CD1c-positive myeloid dendritic cell (primary cell): ENCODE data around the gene TGM2.
A peak's percentile ranks its signal among the peaks of the same experiment; 100 is the strongest.

Source experiments
- DNase-seq: peaks from one replicate; pipeline ENCODE4 v3.0.0-alpha.2; 2016; ENCODE audit errors: extremely low spot score

TGM2 gene

GRCh38 chr20:38165089-38165965, at the start of gene TGM2:
TGM2 (minus strand) TSS chr20:38165270; CDS start chr20:38165198, 72 bp downstream.
- DNase-seq: peak; percentile 91

- DNase-seq: no peak
Measured at GRCh38 chr20:38214256-38215193, 49.5 kb upstream of the TGM2 start.

- no peak for DNase-seq
Measured at GRCh38 chr20:38213607-38213940, 48.5 kb upstream of the TGM2 start.

DNA sequence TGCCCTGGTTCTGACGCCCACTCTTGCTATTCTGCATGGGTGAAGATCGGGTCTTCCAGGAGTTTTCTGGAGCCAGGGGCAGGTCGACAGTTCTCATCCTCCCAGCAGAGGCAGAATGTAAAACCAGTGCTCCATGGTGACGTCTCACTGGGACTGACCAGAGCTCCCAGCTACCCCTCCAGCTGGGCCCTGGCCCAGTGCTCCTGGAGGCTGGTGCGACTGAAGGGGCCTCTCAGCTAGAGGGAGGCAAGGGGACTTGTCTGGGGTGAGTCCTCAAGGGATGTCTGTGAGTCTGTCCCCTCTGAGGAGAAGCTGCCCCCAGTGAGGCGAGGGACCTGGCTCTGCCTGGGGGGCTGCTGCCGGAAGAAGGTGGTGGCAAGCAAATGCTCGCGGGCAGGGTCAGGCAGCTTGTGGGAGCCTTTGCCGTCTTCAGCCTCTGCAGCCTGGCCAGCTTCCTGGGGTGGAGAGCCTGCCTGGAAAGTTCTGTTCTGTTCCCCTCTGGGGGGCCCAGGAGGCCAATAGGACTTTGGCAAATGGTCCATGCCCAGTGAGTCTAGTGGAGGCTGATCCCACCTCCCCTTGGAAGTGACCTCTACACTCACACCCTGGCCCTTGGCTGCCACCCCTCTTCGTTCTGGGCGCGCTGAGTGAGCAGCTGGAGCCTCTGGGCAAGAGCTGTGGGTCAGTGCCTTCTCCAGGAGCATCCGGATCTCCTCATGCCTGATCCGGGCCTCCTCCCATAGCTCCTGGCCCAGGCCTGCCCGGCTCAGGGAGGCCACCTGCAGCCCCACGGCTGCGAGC, 47.9 kb upstream of the TGM2 start:
- no peak for DNase-seq

DNA sequence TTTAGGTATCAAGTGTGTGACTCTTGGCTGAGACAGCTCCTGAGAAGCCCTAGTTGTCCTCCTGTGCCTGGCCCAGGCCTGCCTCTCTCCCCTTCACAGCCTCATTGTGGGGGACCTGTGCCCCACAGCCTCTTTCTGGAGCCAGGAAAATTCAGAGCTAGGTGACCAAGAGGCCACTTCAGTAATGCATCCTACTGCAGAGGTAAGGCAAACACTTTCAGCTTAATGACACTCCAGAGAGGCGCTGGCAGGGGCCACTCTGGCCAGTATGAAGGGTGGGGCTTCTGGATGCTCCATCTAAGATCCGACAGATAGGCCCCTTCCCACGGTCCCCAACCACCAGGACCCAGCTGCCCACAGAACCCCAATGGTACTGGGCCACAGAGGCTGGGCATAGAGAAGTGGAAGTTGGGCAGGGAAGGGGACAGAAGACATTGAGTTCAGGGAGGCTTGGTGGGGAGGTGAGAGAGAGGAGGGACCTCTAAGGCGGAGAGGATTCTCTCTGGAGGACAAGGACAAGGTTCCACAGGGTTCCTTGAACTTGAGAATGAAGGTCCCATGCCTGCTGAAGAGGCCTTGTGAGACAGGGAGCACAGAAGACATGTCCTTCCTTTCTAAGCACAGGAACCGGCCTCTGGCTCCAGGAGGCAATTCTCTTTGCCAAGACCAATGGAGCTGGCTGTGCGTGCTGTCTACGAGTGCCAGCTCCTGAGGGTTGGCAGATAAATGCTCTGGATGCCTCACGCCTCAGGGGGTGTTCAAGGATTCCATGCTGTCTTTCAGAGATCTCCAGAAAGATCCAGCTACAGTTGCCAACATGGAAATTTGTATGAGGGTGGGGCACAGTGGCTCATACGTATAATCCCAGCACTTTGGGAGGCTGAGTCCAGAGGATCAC, 46.4 kb upstream of the TGM2 start:
- DNase-seq: no peak

DNA sequence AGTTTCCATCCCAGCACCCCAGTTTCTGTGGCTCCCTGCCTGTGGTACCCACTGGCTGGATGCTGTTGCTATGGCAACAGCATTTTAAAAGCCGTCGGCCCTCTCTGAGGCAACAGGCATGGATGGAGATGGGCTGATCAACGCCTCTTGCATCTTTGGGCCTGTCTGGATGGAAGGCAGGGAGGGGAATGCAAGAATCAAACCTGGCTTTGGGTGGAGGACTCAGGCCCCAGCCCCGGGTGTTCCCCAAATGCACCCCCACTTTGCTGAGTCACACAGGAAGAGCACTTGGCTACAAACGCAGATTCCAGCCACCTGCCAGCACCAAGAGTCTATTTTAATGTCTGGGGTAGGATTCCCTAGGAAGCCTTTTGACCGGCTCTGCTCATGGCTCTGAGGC, 45.7 kb upstream of the TGM2 start:
- peak; percentile 28 for DNase-seq

DNA sequence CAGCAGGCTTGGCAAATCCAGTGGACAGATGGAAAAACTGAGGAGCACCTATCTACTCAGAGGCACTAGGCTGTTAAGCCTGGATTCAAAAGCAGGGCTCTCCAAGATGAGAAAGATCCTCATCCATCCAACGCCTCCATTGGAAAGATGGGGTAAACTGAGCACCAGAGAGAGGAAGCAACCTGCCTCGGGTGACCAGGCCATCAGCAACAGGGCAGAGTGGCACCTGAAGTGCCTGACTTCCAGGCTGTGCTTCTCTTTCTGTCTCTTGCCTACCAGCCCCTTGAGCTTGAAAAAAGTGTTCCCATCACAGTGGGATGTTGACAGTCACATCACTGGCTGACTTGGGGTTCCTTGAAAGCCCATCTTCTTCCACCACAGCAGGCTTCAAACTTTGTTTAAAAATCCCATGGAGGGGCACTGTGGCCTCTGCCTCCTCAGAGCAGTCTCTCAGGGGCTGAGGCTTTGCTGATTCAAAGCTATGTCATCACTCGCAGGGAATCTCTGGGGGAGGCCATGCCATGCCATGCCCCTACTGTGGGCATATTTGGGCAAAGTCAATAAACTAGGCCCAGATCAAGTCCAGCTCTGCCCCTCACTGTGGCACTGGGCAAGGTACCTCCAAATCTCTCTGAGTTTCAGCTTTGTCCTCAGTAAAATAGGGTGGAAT, 44.8 kb upstream of the TGM2 start:
- DNase-seq: no peak

- no peak for DNase-seq
Measured at GRCh38 chr20:38209054-38209675, 44.1 kb upstream of the TGM2 start.

GRCh38 chr20:38208523-38208922, 43.5 kb upstream of the TGM2 start:
- no peak for DNase-seq

DNA sequence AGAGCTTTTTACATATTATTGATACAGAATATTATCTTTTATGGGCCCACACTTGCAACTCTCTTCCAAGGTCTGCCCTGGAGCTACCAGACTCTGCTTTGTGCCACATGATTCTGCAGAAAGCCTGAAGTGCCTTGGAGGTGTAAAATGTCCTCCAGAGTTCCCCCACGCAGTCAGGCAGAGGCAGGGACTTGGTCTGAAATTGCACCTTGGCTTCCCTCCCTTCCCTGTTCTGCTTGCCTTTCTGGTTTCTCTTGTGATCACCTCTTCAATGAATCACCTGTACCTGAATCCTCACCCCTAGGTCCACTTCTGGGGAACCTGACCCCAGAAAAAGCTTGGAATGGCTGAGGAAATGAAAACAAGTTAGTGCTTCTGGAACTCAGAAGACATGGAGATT, 43.0 kb upstream of the TGM2 start:
- no peak for DNase-seq

- peak; percentile 39 for DNase-seq
Measured at GRCh38 chr20:38207621-38208020, 42.6 kb upstream of the TGM2 start.

DNA sequence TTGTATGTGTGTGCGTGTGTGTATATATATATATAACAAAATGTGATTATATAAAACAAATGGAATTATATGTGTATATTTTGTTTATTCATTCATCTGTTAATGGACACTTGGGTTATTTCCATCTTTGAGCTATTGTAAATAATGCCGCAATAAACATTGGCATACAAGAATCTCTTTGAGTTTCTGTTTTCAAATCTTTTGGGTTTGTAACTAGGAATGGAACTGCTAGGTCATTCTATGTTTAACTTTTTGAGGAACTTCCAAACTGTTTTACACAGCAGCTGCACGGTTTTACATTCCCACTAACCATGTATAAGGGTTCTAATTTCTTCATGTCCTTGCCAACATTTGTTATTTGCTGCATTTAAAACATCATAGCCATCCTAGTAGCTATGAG, 39.9 kb upstream of the TGM2 start:
- DNase-seq: peak; percentile 44

GRCh38 chr20:38203981-38204357, 38.9 kb upstream of the TGM2 start:
- no peak for DNase-seq

DNA sequence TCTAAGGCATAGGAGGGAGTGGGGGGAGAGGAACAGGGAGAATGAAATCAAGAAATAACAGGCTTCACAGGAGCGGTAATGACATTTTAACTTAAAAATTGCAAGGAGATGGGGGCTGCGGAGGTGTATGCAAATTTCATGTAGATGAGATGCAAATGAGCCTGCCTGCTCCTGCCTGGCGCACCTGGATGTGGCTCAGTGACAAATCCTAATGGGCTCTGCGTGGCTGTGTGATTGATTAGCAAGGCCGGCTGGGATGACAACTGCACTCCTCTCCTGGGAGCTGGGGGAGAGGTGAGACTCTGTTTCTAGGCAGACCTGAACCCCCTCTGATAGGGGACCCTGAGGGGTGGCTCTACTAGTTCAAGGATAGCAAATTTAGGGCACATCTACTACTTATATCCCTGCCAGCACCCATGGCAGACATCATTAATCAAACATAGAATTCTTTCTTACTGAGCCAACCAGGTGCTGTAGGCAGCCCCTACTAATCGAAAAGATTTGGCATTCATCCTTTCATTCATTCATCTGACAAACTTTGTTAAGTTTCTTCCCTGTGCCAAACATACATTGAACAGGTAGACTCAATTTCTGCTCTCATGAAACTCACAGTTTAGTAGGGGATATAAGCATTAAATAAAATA, 38.4 kb upstream of the TGM2 start:
- no peak for DNase-seq

- no peak for DNase-seq
Measured at GRCh38 chr20:38202982-38203293, 37.9 kb upstream of the TGM2 start.

DNA sequence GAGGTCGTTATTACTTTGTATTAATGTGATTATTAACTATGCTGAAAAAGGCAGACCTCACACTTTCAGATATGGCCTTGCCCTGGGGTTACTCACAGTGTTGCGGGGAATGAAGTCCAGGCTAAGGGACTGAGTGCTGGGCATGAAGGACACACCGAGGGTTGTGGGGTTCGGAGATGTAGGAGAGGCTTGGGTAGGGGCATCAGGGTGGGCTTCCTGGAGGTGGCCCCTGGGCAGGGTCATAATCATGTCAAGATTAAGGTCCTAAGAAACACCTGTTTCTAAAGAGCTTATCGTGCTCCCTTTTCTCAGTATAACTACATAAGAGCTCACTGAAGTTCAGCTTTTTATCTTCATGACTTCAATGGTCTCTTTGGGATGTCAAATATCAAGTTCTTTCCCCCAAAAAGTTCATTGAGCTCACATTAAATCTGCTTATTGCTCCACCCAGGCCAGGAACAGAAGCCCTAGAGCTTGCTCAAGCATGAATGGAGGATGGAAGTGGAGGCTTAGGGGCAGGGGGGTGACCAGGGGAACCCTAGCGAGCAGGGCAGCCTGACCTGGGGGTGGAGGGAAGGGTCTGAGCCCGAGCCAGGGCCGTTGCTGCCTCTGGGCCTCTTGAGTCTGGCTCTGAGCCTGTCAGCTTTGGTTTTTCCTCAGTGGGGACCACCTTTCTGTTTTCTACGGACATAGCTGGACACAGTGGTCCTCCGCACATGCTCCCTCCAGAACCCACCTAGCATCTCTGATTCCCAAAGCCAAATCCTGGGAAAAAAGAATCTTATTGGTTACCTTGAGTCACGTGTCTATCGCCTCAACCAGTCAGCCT, 37.3 kb upstream of the TGM2 start:
- no peak for DNase-seq

DNA sequence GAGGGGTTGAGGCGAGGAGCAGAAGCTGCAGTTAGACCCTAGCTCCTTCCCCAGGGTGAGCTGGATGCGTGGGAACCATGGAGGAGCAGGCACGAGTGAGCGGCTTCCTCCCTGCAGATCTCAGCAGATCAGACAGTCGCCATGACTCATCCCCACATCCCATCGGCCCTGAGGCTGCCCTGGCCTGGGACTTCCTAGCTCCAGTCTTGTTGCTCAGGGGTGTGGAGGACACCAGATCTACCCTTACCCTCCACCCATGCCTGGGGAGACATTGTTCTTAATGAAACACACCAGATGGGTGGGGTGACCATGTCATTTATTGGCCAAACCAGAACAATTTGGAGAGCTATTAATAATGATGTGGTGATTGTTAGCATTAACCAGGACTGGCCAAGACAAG, 36.3 kb upstream of the TGM2 start:
- peak; percentile 92 for DNase-seq

DNA sequence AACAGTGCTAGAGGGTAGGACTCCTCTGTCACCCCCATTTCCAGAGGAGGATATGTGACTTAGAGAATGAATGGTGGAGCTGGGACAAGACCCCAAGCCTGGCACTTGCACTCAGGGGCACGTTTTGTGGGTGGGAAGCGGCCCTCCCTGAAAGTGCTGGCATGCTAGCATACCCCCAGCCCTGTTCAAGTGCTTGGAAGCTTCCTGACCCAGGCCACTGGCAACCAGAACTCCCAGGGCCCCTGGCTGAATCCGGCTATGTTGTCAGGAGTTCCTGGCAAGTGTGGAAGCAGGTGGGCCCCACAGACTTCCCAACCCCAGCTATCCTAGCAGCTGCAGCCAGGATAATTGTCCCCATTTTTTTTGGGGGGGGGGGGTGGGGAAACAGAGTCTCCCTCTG, 35.6 kb upstream of the TGM2 start:
- DNase-seq: no peak
